Neural cell (in vitro differentiated cells): ENCODE results near the gene ARPC5L. TPM values are rescaled to one million over a fixed set of nuclear protein-coding genes. Genes with fewer than 3 reads are reported as not detected.
A peak's percentile ranks its signal among the peaks of the same experiment; 100 is the strongest.

Experiments
- H2AFZ ChIP-seq: fragments of 200-600, 300-800 bp; sonication (generic), shearing (Covaris generic); 2 replicates; pipeline ENCODE4 v1.6.0; 2014; ENCODE audit warnings: low read depth, mild to moderate bottlenecking, antibody characterized with exemption, low read length, moderate library complexity
- H3F3A ChIP-seq: fragments of 200-600 bp; shearing (Covaris generic); 2 replicates; pipeline ENCODE4 v1.6.1; 2016; ENCODE audit warnings: mild to moderate bottlenecking, moderate library complexity, mixed read lengths, antibody characterized with exemption, low read length; ENCODE audit not compliant: insufficient read depth, poor library complexity, severe bottlenecking
- H3K27ac ChIP-seq: fragments of 200-600, 300-800 bp; sonication (generic), shearing (Covaris generic); 2 replicates; pipeline ENCODE4 v1.5.1; 2014; ENCODE audit warnings: mild to moderate bottlenecking, low read length, moderate library complexity
- H3K27me3 ChIP-seq: fragments of 300-800, 200-600 bp; sonication (generic), shearing (Covaris generic); 2 replicates; pipeline ENCODE4 v1.6.0; 2014; ENCODE audit warnings: mild to moderate bottlenecking, low read depth, low read length, moderate library complexity; ENCODE audit not compliant: insufficient read depth
- H3K36me3 ChIP-seq: fragments of 300-800, 200-600 bp; sonication (generic), shearing (Covaris generic); 2 replicates; pipeline ENCODE4 v1.5.1; 2014; ENCODE audit warnings: mild to moderate bottlenecking, antibody characterized with exemption, low read length, moderate library complexity; ENCODE audit not compliant: insufficient read depth
- H3K4me2 ChIP-seq: fragments of 300-800, 200-600 bp; sonication (generic), shearing (Covaris generic); 2 replicates; pipeline ENCODE4 v1.6.0; 2014; ENCODE audit warnings: mild to moderate bottlenecking, low read length
- H3K4me3 ChIP-seq: fragments of 300-800, 200-600 bp; sonication (generic), shearing (Covaris generic); 2 replicates; pipeline ENCODE4 v1.5.1; 2014; ENCODE audit warnings: mild to moderate bottlenecking, low read length, moderate library complexity
- H3K79me2 ChIP-seq: fragments of 200-600 bp; shearing (Covaris generic); replicated peaks from 2 replicates; pipeline ENCODE4 v1.6.0; 2014; ENCODE audit warnings: mild to moderate bottlenecking, low read length, moderate library complexity; ENCODE audit not compliant: insufficient read depth
- H3K9ac ChIP-seq: fragments of 300-800, 200-600 bp; sonication (generic), shearing (Covaris generic); 2 replicates; pipeline ENCODE4 v1.6.1; 2016; ENCODE audit warnings: mild to moderate bottlenecking, low read length, mixed read lengths
- H3K9me2 ChIP-seq: fragments of 200-600 bp; shearing (Covaris generic); 2 replicates; pipeline ENCODE4 v1.6.1; 2016; ENCODE audit warnings: mild to moderate bottlenecking, low read length, mixed read lengths; ENCODE audit not compliant: insufficient read depth
- H3K9me3 ChIP-seq: fragments of 200-600, 300-800 bp; sonication (generic), shearing (Covaris generic); 2 replicates; pipeline ENCODE4 v1.6.1; 2016; ENCODE audit warnings: mild to moderate bottlenecking, mixed run types, low read length, moderate library complexity, mixed read lengths
- H4K20me1 ChIP-seq: fragments of 200-600 bp; shearing (Covaris generic); 2 replicates; pipeline ENCODE4 v1.6.1; 2016; ENCODE audit warnings: mild to moderate bottlenecking, mixed run types; ENCODE audit not compliant: insufficient read depth
- EP300 ChIP-seq: fragments of 450-650 bp; conservative IDR thresholded peaks from 2 replicates; pipeline ENCODE4 v1.6.1; 2014; ENCODE audit warnings: antibody characterized with exemption, mild to moderate bottlenecking, moderate library complexity; ENCODE audit not compliant: poor library complexity, severe bottlenecking
- EZH2 ChIP-seq: fragments of 200-600, 300-800 bp; shearing (Covaris generic), sonication (generic); IDR thresholded peaks from 2 replicates; pipeline ENCODE4 v1.6.1; 2014; ENCODE audit warnings: antibody characterized with exemption, low read length, borderline replicate concordance, mild to moderate bottlenecking; ENCODE audit not compliant: insufficient read depth, poor library complexity, severe bottlenecking
- MXI1 ChIP-seq: fragments of 450-650 bp; conservative IDR thresholded peaks from 2 replicates; pipeline ENCODE4 v1.6.1; 2014; ENCODE audit warnings: antibody characterized with exemption, mild to moderate bottlenecking; ENCODE audit not compliant: poor library complexity, severe bottlenecking
- POLR2AphosphoS5 ChIP-seq: IDR thresholded peaks from 2 replicates; pipeline ENCODE4 v1.6.1; 2012
- RAD21 ChIP-seq: fragments of 450-650 bp; conservative IDR thresholded peaks from 2 replicates; pipeline ENCODE4 v1.6.1; 2014; ENCODE audit warnings: antibody characterized with exemption, mild to moderate bottlenecking, moderate library complexity
- SMC3 ChIP-seq: fragments of 450-650 bp; conservative IDR thresholded peaks from 2 replicates; pipeline ENCODE4 v1.6.1; 2014; ENCODE audit warnings: antibody characterized with exemption, mild to moderate bottlenecking, moderate library complexity; ENCODE audit not compliant: poor library complexity
- TAF1 ChIP-seq: IDR thresholded peaks from 2 replicates; pipeline ENCODE4 v1.6.1; 2012; ENCODE audit warnings: low read depth
- polyA plus RNA-seq: library from polyadenylated mRNA; depleted of rRNA; stranded (reverse); fragments of >200 nt; gene quantifications from 2 replicates; pipeline ENCODE4 v1.2.3, GENCODE V29; 2014
- TF ChIP-seq, protein P1 (sequence below): IDR thresholded peaks from 2 replicates; pipeline ENCODE4 v1.6.1; 2012; ENCODE audit warnings: borderline replicate concordance
- TF ChIP-seq, protein P2 (sequence below): fragments of 450-650 bp; IDR thresholded peaks from 2 replicates; pipeline ENCODE4 v1.5.1; 2014; ENCODE audit warnings: antibody characterized with exemption, mild to moderate bottlenecking, moderate library complexity; ENCODE audit not compliant: poor library complexity, severe bottlenecking

ARPC5L gene
- polyA plus RNA-seq, 1 donor from 2014 or later: 46.5 TPM

DNA sequence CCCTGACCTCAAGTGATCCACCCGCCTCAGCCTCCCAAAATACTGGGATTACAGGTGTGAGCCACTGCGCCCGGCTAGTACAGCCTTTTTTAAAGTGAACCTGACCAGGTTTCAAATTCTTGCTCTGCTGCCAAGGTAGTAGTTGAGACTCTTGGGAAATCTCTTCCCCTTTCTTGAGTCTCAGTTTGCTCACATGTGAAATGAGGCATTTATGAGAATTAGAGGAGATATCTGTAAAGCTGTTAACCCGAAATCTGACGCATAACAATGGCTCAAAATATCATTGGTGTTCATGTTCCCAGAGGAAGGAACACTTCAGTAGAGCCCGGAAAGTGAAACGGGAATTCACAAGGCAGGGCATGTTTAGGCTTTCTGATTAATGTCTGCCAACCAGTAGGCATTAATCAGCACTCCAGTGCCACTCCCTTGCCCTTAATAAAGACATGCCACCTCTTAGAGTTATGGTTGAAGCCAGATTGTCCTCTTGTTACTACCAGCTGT, 1.5 kb downstream of the ARPC5L start:
- H3K9ac ChIP-seq: no peak overlapping the region
- H3K27ac ChIP-seq: no peak overlapping the region
- no peaks in the 10 kb centered on the region for H3K27me3 ChIP-seq
- TF ChIP-seq TAF1 (no peak), POLR2AphosphoS5 (no peak), RAD21 (no peak), EZH2 (no peak), EP300 (no peak)
- TF ChIP-seq, protein P1, sequence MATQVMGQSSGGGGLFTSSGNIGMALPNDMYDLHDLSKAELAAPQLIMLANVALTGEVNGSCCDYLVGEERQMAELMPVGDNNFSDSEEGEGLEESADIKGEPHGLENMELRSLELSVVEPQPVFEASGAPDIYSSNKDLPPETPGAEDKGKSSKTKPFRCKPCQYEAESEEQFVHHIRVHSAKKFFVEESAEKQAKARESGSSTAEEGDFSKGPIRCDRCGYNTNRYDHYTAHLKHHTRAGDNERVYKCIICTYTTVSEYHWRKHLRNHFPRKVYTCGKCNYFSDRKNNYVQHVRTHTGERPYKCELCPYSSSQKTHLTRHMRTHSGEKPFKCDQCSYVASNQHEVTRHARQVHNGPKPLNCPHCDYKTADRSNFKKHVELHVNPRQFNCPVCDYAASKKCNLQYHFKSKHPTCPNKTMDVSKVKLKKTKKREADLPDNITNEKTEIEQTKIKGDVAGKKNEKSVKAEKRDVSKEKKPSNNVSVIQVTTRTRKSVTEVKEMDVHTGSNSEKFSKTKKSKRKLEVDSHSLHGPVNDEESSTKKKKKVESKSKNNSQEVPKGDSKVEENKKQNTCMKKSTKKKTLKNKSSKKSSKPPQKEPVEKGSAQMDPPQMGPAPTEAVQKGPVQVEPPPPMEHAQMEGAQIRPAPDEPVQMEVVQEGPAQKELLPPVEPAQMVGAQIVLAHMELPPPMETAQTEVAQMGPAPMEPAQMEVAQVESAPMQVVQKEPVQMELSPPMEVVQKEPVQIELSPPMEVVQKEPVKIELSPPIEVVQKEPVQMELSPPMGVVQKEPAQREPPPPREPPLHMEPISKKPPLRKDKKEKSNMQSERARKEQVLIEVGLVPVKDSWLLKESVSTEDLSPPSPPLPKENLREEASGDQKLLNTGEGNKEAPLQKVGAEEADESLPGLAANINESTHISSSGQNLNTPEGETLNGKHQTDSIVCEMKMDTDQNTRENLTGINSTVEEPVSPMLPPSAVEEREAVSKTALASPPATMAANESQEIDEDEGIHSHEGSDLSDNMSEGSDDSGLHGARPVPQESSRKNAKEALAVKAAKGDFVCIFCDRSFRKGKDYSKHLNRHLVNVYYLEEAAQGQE: no peak
- TF ChIP-seq, protein P2, sequence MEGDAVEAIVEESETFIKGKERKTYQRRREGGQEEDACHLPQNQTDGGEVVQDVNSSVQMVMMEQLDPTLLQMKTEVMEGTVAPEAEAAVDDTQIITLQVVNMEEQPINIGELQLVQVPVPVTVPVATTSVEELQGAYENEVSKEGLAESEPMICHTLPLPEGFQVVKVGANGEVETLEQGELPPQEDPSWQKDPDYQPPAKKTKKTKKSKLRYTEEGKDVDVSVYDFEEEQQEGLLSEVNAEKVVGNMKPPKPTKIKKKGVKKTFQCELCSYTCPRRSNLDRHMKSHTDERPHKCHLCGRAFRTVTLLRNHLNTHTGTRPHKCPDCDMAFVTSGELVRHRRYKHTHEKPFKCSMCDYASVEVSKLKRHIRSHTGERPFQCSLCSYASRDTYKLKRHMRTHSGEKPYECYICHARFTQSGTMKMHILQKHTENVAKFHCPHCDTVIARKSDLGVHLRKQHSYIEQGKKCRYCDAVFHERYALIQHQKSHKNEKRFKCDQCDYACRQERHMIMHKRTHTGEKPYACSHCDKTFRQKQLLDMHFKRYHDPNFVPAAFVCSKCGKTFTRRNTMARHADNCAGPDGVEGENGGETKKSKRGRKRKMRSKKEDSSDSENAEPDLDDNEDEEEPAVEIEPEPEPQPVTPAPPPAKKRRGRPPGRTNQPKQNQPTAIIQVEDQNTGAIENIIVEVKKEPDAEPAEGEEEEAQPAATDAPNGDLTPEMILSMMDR: no peak
- H3K36me3 ChIP-seq: no peaks in the 10 kb centered on the region
- H3K9me3 ChIP-seq: no peaks in the 10 kb centered on the region
- peaks cover 9% of the 10 kb centered on the region for H3K79me2 ChIP-seq
- no peak overlapping the region for H2AFZ ChIP-seq
- no peak overlapping the region for H3K4me3 ChIP-seq
- peaks cover 15% of the 10 kb centered on the region for H4K20me1 ChIP-seq
- H3F3A ChIP-seq: no peaks in the 10 kb centered on the region
- H3K9me2 ChIP-seq: no peaks in the 10 kb centered on the region
- H3K4me2 ChIP-seq: no peak overlapping the region

DNA sequence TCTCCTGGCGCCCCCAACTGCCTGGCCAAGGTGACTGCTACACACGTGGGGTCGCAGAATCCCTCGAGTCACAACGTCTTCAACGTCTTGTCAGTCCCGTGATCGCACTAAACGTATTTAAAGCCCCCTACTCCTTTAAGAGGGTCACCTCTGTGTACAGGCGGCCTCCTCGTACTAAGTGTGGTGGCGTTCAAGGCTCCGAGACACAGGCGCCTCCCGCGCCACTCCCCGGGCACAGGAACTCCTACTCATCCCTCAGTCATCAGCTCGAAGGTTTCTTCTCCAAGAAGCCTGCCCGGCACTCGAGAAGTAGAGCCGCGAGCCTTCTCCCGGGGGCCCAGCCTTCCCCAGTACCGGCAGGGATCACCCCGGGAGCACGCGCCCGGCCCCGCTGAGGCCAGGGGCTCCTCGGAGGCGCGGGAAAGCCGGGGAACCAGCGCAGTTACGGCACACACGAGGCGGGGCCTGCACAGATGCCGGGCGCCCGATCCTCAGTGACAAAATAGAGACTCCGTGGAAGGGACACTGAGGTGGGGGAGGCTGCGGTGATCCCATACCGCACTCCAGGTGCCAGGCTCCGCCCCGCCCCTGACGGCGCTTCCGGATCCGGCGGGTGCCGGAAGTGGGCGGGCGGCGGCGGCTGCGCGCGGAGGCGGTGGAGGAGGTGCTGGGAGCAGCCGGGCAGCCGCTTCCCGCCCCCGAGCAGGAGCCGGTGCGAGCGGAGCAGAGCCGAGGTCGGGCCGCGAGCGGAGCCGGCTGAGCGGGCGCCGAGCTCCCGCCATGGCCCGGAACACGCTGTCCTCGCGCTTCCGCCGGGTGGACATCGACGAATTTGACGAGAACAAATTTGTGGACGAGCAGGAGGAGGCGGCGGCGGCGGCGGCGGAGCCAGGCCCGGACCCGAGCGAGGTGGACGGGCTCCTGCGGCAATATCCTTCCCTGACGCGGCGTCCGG, 6.9 kb downstream of the ARPC5L start:
- peak overlapping the region; percentile 97 for H3K27ac ChIP-seq
- peaks cover 29% of the 10 kb centered on the region for H3K79me2 ChIP-seq
- TF ChIP-seq, protein P2: peak; percentile 65
- TF ChIP-seq EZH2 (no peak), SMC3 (peak; percentile 27), MXI1 (peak; percentile 94), TAF1 (peak; percentile 91), POLR2AphosphoS5 (peak; percentile 92), RAD21 (peak; percentile 30), EP300 (peak; percentile 43)
- TF ChIP-seq, protein P1: peak; percentile 90
- peak overlapping the region; percentile 95 for H2AFZ ChIP-seq
- H3K4me3 ChIP-seq: peak overlapping the region; percentile 99
- H3K36me3 ChIP-seq: no peaks in the 10 kb centered on the region
- H3K4me2 ChIP-seq: peak overlapping the region; percentile 92
- H3K9me2 ChIP-seq: no peaks in the 10 kb centered on the region
- no peaks in the 10 kb centered on the region for H4K20me1 ChIP-seq
- H3K27me3 ChIP-seq: no peaks in the 10 kb centered on the region
- no peaks in the 10 kb centered on the region for H3K9me3 ChIP-seq
- H3F3A ChIP-seq: no peaks in the 10 kb centered on the region
- peak overlapping the region; percentile 98 for H3K9ac ChIP-seq
